ENCODE results near the gene EPHX1.

DNA sequence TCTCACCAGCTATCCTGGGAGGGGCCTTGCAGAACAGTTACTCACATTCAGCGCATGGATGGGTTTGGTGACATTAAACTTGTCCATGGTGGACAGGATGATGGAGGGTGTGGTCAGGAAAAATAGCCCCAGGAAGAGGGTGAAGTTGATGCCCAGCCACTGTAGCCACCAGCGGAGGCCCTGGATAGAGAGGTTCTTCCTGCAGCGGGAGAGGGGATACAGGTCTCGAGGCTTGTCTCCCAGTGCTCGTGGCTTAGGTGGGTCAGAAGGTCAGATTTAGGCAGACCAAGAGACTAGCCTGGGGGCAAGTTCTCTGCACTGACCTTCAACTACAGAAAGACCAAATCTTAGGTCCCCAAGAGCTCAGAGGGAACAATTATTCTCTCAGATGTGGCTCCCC, 49.2 kb downstream of the EPHX1 start:
- TF ChIP-seq, protein P1, sequence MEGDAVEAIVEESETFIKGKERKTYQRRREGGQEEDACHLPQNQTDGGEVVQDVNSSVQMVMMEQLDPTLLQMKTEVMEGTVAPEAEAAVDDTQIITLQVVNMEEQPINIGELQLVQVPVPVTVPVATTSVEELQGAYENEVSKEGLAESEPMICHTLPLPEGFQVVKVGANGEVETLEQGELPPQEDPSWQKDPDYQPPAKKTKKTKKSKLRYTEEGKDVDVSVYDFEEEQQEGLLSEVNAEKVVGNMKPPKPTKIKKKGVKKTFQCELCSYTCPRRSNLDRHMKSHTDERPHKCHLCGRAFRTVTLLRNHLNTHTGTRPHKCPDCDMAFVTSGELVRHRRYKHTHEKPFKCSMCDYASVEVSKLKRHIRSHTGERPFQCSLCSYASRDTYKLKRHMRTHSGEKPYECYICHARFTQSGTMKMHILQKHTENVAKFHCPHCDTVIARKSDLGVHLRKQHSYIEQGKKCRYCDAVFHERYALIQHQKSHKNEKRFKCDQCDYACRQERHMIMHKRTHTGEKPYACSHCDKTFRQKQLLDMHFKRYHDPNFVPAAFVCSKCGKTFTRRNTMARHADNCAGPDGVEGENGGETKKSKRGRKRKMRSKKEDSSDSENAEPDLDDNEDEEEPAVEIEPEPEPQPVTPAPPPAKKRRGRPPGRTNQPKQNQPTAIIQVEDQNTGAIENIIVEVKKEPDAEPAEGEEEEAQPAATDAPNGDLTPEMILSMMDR (IDR thresholded peaks at IDR 0.05; ENCODE audit: low read depth, low read length, poor library complexity, severe bottlenecking) = no peak
- TF ChIP-seq EZH2phosphoT487 (IDR thresholded peaks at IDR 0.05; ENCODE audit: borderline replicate concordance, low read length) = no peak

All from DOHH2 (cell line).